Glutamatergic neuron (in vitro differentiated cells): ENCODE measurements around the gene LAMC1. TPM values are rescaled to one million over a fixed set of nuclear protein-coding genes. Genes with fewer than 3 reads are reported as not detected.

ENCODE experiments used
- DNase-seq: peaks from one replicate; pipeline ENCODE4 v3.0.0; 2022
- H3K27ac Mint-ChIP-seq: one replicate; pipeline ENCODE4 v1.8.0; 2020; ENCODE audit warnings: mild to moderate bottlenecking, mixed read lengths, inconsistent platforms; ENCODE audit not compliant: unreplicated experiment
- H3K27me3 Mint-ChIP-seq: one replicate; pipeline ENCODE4 v1.8.0; 2020; ENCODE audit warnings: mild to moderate bottlenecking, moderate library complexity, mixed read lengths, inconsistent platforms; ENCODE audit not compliant: unreplicated experiment
- H3K36me3 Mint-ChIP-seq: one replicate; pipeline ENCODE4 v1.8.0; 2020; ENCODE audit warnings: mild to moderate bottlenecking, mixed read lengths, inconsistent platforms; ENCODE audit not compliant: unreplicated experiment
- H3K4me1 Mint-ChIP-seq: one replicate; pipeline ENCODE4 v1.8.0; 2020; ENCODE audit warnings: mild to moderate bottlenecking, low read depth, mixed read lengths, inconsistent platforms; ENCODE audit not compliant: unreplicated experiment
- H3K4me3 Mint-ChIP-seq: one replicate; pipeline ENCODE4 v1.8.0; 2020; ENCODE audit warnings: mild to moderate bottlenecking, mixed read lengths, inconsistent platforms; ENCODE audit not compliant: unreplicated experiment
- H3K9me3 Mint-ChIP-seq: one replicate; pipeline ENCODE4 v1.8.0; 2020; ENCODE audit warnings: mild to moderate bottlenecking, moderate library complexity, mixed read lengths, inconsistent platforms; ENCODE audit not compliant: unreplicated experiment
- total RNA-seq: library from RNA; stranded (reverse); fragmentation: NEBNext Ultra II Directional; extraction: Animal tissue kit (Norgen Biotek cat#: 25700); gene quantifications from one replicate; pipeline ENCODE4 v1.2.1, GENCODE V29; 2021; ENCODE audit not compliant: unreplicated experiment
- TF ChIP-seq, protein P1 (sequence below): fragments of 200-600 bp; sonication (generic); IDR thresholded peaks from one replicate; pipeline ENCODE4 v1.5.0; 2021; ENCODE audit not compliant: partially characterized antibody, unreplicated experiment

Gene LAMC1
- total RNA-seq, 1 donor from 2014 or later: 51.8 TPM

DNA sequence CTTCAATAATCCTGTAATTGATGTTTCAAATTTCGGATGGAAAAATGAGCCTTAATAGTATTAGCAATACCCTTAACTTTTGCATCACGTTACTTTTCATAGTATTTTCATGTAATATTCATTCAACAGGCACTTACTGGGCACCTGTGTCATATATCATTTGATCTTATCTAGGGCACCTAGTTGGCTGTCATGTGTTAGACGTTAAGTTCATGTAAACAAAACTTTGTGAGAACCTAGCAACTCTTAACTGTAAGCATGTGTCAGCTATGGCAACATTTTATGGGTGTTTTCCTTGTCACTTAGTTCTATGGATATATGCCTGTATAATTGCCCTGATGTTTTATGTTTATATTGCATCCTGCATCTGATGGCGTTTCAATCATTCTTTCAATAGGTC is 163.6 kb downstream of the LAMC1 start:
- Mint-ChIP-seq H3K4me1 (no peaks in the 10 kb centered on the region), H3K4me3 (peak overlapping the region; percentile 86), H3K36me3 (no peaks in the 10 kb centered on the region), H3K27ac (no peak overlapping the region), H3K9me3 (peaks cover 3% of the 10 kb centered on the region), H3K27me3 (peaks cover 2% of the 10 kb centered on the region)
- TF ChIP-seq, protein P1, sequence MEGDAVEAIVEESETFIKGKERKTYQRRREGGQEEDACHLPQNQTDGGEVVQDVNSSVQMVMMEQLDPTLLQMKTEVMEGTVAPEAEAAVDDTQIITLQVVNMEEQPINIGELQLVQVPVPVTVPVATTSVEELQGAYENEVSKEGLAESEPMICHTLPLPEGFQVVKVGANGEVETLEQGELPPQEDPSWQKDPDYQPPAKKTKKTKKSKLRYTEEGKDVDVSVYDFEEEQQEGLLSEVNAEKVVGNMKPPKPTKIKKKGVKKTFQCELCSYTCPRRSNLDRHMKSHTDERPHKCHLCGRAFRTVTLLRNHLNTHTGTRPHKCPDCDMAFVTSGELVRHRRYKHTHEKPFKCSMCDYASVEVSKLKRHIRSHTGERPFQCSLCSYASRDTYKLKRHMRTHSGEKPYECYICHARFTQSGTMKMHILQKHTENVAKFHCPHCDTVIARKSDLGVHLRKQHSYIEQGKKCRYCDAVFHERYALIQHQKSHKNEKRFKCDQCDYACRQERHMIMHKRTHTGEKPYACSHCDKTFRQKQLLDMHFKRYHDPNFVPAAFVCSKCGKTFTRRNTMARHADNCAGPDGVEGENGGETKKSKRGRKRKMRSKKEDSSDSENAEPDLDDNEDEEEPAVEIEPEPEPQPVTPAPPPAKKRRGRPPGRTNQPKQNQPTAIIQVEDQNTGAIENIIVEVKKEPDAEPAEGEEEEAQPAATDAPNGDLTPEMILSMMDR: no peak
- DNase-seq: no peak

DNA sequence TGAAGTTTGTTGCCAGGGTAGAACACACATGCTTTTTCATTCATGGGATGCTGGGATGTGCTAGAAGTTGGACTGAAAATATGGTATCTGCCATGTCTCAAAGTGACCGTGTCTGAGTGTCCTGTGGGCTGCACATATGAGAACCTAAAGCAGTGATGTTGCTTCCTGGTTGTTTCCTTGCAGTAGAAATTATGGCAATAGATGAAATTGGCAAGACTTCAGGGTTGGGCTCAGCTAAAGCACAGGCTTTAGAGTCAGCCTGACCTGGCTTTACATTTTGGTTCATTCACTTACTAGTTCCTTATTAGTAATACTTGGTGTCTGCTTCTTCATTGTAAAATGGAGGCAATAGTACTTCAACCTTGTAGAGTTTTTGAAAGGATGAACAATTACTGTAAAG is 165.0 kb downstream of the LAMC1 start:
- Mint-ChIP-seq H3K27me3 (peaks cover 2% of the 10 kb centered on the region), H3K4me1 (no peaks in the 10 kb centered on the region), H3K9me3 (peaks cover 3% of the 10 kb centered on the region), H3K36me3 (no peaks in the 10 kb centered on the region), H3K4me3 (no peak overlapping the region), H3K27ac (no peak overlapping the region)
- TF ChIP-seq, protein P1: no peak
- no peak for DNase-seq

DNA sequence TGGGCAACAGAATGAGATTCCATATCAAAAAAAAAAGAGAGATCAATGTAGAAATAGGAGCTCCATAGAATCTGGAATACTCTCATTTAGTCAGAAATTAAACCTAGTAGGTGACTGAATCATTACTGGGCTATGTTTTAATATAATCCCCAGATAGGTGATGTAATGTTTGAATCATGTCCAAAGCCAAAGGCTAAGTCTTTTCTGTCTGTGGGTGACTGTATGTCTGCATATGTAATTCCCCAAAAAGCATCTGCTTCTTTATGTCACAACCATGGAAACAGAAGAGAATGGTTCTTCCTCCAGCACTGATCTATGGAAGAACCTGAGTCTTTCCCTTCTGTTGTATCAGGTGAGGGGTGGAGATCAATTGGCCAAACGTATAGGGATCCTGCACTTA is 168.6 kb downstream of the LAMC1 start:
- Mint-ChIP-seq H3K9me3 (no peaks in the 10 kb centered on the region), H3K4me1 (no peaks in the 10 kb centered on the region), H3K27me3 (no peaks in the 10 kb centered on the region), H3K4me3 (no peak overlapping the region), H3K27ac (no peak overlapping the region), H3K36me3 (no peaks in the 10 kb centered on the region)
- DNase-seq: no peak
- TF ChIP-seq, protein P1: no peak

DNA sequence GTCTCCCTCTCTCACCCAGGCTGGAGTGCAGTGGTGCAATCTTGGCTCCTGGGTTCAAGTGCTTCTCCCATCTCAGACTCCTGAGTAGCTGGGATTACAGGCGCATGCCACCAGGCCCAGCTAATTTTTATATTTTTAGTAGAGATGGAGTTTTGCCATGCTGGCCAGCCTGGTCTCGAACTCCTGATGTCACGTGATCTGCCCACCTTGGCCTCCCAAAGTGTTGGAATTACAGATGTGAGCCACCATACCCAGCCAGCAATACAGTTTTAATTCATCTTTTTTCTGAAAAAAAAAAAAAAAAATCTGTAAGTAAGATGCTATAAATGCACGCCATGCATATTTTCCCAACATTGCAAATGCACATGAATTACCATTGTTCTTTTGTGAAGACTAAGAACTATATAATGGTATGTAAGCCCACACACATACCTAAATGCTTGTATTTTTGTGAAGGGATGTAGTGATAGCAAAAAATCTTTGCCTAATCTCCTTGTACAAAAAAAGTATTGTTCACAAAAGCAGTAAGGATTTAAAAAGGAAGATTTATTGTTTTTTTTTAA is 170.8 kb downstream of the LAMC1 start:
- H3K36me3 Mint-ChIP-seq: no peaks in the 10 kb centered on the region
- DNase-seq: no peak
- H3K27ac Mint-ChIP-seq: no peak overlapping the region
- TF ChIP-seq, protein P1: no peak
- peaks cover 2% of the 10 kb centered on the region for H3K9me3 Mint-ChIP-seq
- no peak overlapping the region for H3K4me3 Mint-ChIP-seq
- peaks cover 2% of the 10 kb centered on the region for H3K27me3 Mint-ChIP-seq
- H3K4me1 Mint-ChIP-seq: peaks cover 3% of the 10 kb centered on the region

DNA sequence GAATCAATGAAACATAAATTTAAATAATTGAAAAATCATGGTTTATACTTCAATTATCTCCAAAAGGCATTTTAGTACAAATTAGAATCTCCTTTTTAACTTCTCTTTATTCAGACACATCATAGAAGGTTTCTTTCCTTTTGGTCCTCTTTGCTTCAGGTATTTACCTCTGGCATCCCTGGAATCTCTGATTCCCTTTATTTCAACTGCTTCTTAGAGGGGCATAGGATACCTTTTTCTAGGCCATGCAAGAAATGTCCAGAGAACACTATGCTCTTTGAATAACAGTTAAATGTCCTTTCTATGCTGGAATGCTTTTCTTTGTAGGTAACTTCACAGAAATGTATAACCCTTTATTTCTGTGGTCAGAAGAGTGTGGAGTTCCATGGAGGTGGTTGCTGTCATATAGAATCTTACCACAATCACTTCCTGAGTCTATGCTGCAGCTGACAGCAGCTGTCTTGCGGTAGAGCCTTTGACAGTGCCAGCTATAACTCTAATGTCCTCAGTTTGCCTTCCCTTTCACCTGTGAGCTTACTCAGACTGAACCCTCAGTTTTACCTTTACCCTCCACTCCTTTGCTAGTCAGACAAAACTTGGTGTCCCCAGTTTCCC is 171.4 kb downstream of the LAMC1 start:
- no peaks in the 10 kb centered on the region for H3K36me3 Mint-ChIP-seq
- H3K27ac Mint-ChIP-seq: no peak overlapping the region
- H3K4me3 Mint-ChIP-seq: no peak overlapping the region
- no peak for DNase-seq
- peaks cover 2% of the 10 kb centered on the region for H3K27me3 Mint-ChIP-seq
- H3K9me3 Mint-ChIP-seq: peaks cover 2% of the 10 kb centered on the region
- TF ChIP-seq, protein P1: no peak
- peaks cover 3% of the 10 kb centered on the region for H3K4me1 Mint-ChIP-seq
